H1 (cell line): Measurements from ENCODE around the gene TXNDC8. TPM values are rescaled to one million over a fixed set of nuclear protein-coding genes. Genes with fewer than 3 reads are reported as not detected.

Experiments
- CTCF ChIA-PET: fragments of 300-600 bp; sonication (Branson Sonifier 250); formaldehyde crosslinking; loops from one replicate; lab custom pipeline; 2021; ENCODE audit not compliant: partially characterized antibody; lab: Charles Lee
- POLR2A ChIA-PET: fragments of 300-600 bp; sonication (Branson Sonifier 250); formaldehyde crosslinking; loops from one replicate; lab custom pipeline; 2021; ENCODE audit warnings: inconsistent platforms; ENCODE audit not compliant: partially characterized antibody; lab: Charles Lee
- DNase-seq, 2 experiments: peaks; one replicate each; pipeline versions ENCODE4 v3.0.0 to v3.0.0-alpha.2; 2010 to 2022; ENCODE audit warnings: low spot score in 2 of 2, low read depth in 1 of 2, mixed read lengths in 1 of 2
- FAIRE-seq: peaks from 2 replicates; lab custom pipeline; 2011; peaks lifted over from hg19 to GRCh38; lab: Jason Lieb, UNC
- H2AFZ ChIP-seq: 2 replicates; pipeline ENCODE4 v1.8.1; 2012; ENCODE audit warnings: low read length, inconsistent platforms
- H2AK5ac ChIP-seq: 2 replicates; pipeline ENCODE4 v1.6.1; 2013; ENCODE audit warnings: low read depth, low read length
- H2BK120ac ChIP-seq: replicated peaks from 2 replicates; pipeline ENCODE3; 2013; ENCODE audit warnings: low read depth, low read length, inconsistent platforms
- H2BK12ac ChIP-seq: 2 replicates; pipeline ENCODE4 v1.6.1; 2013; ENCODE audit warnings: low read depth, low read length
- H2BK15ac ChIP-seq: 2 replicates; pipeline ENCODE4 v1.6.1; 2013; ENCODE audit warnings: low read length
- H2BK20ac ChIP-seq: 2 replicates; pipeline ENCODE4 v1.6.1; 2013; ENCODE audit warnings: low read length
- H2BK5ac ChIP-seq: 2 replicates; pipeline ENCODE4 v1.6.1; 2013; ENCODE audit warnings: low read depth, low read length
- H3K14ac ChIP-seq: 2 replicates; pipeline ENCODE4 v1.6.1; 2013; ENCODE audit warnings: inconsistent platforms; ENCODE audit not compliant: insufficient read length
- H3K18ac ChIP-seq: 2 replicates; pipeline ENCODE4 v1.6.1; 2013; ENCODE audit warnings: low read length; ENCODE audit errors: extremely low read depth
- H3K23ac ChIP-seq: 2 replicates; pipeline ENCODE4 v1.6.1; 2013; ENCODE audit warnings: inconsistent platforms; ENCODE audit not compliant: insufficient read length
- H3K23me2 ChIP-seq: 2 replicates; pipeline ENCODE4 v1.6.1; 2013; ENCODE audit warnings: low read depth, low read length
- H3K27ac ChIP-seq: 2 replicates; pipeline ENCODE4 v1.6.1; 2011; ENCODE audit warnings: low read depth, low read length, inconsistent platforms
- H3K27me3 ChIP-seq, 4 experiments: replicated peaks in 1 of 4; 1 replicate in 1 of 4; 2 replicates in 3 of 4; pipeline versions ENCODE4 v1.6.1 to v1.8.1; 2011 to 2013; ENCODE audit warnings: low read length in 3 of 4, mild to moderate bottlenecking in 3 of 4, inconsistent platforms in 2 of 4, mixed read lengths in 2 of 4, moderate library complexity in 1 of 4; ENCODE audit not compliant: control insufficient read depth in 3 of 4, insufficient read depth in 3 of 4; ENCODE audit errors: extremely low read depth in 1 of 4
- H3K36me3 ChIP-seq, 4 experiments: 2 replicates each; pipeline versions ENCODE4 v1.6.1 to v1.8.1; 2011 to 2013; ENCODE audit warnings: mild to moderate bottlenecking in 4 of 4, low read length in 3 of 4, moderate library complexity in 2 of 4, control low read depth in 1 of 4, inconsistent platforms in 1 of 4; ENCODE audit not compliant: insufficient read depth in 4 of 4, control insufficient read depth in 2 of 4
- H3K4ac ChIP-seq: replicated peaks from 2 replicates; pipeline ENCODE3; 2013; ENCODE audit warnings: low read length, low read depth, mixed read lengths, inconsistent platforms; ENCODE audit not compliant: insufficient read length
- H3K4me1 ChIP-seq, 4 experiments: replicated peaks in 1 of 4; 1 replicate in 1 of 4; 2 replicates in 3 of 4; pipeline versions ENCODE4 v1.6.1 to v1.8.1; 2011 to 2013; ENCODE audit warnings: low read length in 3 of 4, inconsistent platforms in 2 of 4, mixed read lengths in 1 of 4; ENCODE audit not compliant: insufficient read depth in 4 of 4, control insufficient read depth in 3 of 4
- H3K4me2 ChIP-seq, 2 experiments: 2 replicates each; pipeline versions ENCODE4 v1.6.1 to v1.8.1; 2011 to 2013; ENCODE audit warnings: low read depth in 2 of 2, low read length in 2 of 2, control low read depth in 1 of 2, inconsistent platforms in 1 of 2, mild to moderate bottlenecking in 1 of 2; ENCODE audit not compliant: insufficient read depth in 1 of 2
- H3K4me3 ChIP-seq, 4 experiments: fragments of 200-600, 300-600 bp in 1 of 4; sonication (generic), shearing (Covaris generic), sonication (Bioruptor Twin) in 1 of 4; 2 replicates each; pipeline versions ENCODE4 v1.5.1 to v1.8.1; 2011 to 2016; ENCODE audit warnings: low read length in 4 of 4, low read depth in 3 of 4, control low read depth in 2 of 4, inconsistent platforms in 2 of 4, mild to moderate bottlenecking in 2 of 4, mixed read lengths in 1 of 4, moderate library complexity in 1 of 4; ENCODE audit not compliant: insufficient read depth in 2 of 4; ENCODE audit errors: extremely low read depth in 1 of 4
- H3K56ac ChIP-seq: replicated peaks from 2 replicates; pipeline ENCODE3; 2013; ENCODE audit warnings: low read depth, mild to moderate bottlenecking, mixed read lengths, low read length, inconsistent platforms; ENCODE audit not compliant: insufficient read length
- H3K79me1 ChIP-seq: 2 replicates; pipeline ENCODE4 v1.6.1; 2013; ENCODE audit warnings: low read depth, low read length, control low read depth
- H3K79me2 ChIP-seq, 2 experiments: 2 replicates each; pipeline versions ENCODE4 v1.6.1 to v1.8.1; 2012 to 2013; ENCODE audit warnings: low read length in 2 of 2, mild to moderate bottlenecking in 2 of 2, inconsistent platforms in 1 of 2; ENCODE audit not compliant: insufficient read depth in 2 of 2, control insufficient read depth in 1 of 2
- H3K9ac ChIP-seq, 4 experiments: replicated peaks in 1 of 4; 1 replicate in 1 of 4; 2 replicates in 3 of 4; pipeline versions ENCODE4 v1.6.1 to v1.8.1; 2011 to 2013; ENCODE audit warnings: low read depth in 3 of 4, low read length in 3 of 4, control low read depth in 2 of 4, mild to moderate bottlenecking in 2 of 4, moderate library complexity in 2 of 4, inconsistent platforms in 1 of 4; ENCODE audit errors: extremely low read depth in 1 of 4
- H3K9me3 ChIP-seq, 2 experiments: 2 replicates each; pipeline versions ENCODE4 v1.6.1 to v1.8.1; 2012 to 2013; ENCODE audit warnings: mild to moderate bottlenecking in 2 of 2, moderate library complexity in 2 of 2, control low read depth in 1 of 2, inconsistent platforms in 1 of 2, low read depth in 1 of 2, low read length in 1 of 2, mixed read lengths in 1 of 2; ENCODE audit not compliant: insufficient read depth in 2 of 2
- H4K20me1 ChIP-seq, 2 experiments: replicated peaks in 1 of 2; 2 replicates each; pipeline versions ENCODE3 to v1.8.1; 2011 to 2013; ENCODE audit warnings: inconsistent platforms in 2 of 2, low read length in 2 of 2, mild to moderate bottlenecking in 1 of 2; ENCODE audit not compliant: insufficient read depth in 2 of 2, control insufficient read depth in 1 of 2
- H4K5ac ChIP-seq: 2 replicates; pipeline ENCODE4 v1.6.1; 2013; ENCODE audit warnings: low read length, low read depth, mixed read lengths, inconsistent platforms; ENCODE audit not compliant: insufficient read length
- H4K8ac ChIP-seq: 2 replicates; pipeline ENCODE4 v1.8.0; 2013; ENCODE audit warnings: mild to moderate bottlenecking, moderate library complexity, low read length, inconsistent platforms; ENCODE audit not compliant: insufficient read depth; ENCODE audit errors: extremely low read depth
- H4K91ac ChIP-seq: replicated peaks from 2 replicates; pipeline ENCODE3; 2013; ENCODE audit warnings: low read length, mixed read lengths, inconsistent platforms; ENCODE audit not compliant: insufficient read length
- CREB1 ChIP-seq: IDR thresholded peaks from 2 replicates; pipeline ENCODE4 v1.6.1; 2012; ENCODE audit warnings: inconsistent platforms
- EP300 ChIP-seq, 2 experiments: IDR thresholded peaks; 1 replicate in 1 of 2; 2 replicates in 1 of 2; pipeline ENCODE4 v1.6.1; 2011 to 2012; ENCODE audit warnings: low read depth in 2 of 2, low read length in 2 of 2, mild to moderate bottlenecking in 2 of 2, borderline replicate concordance in 1 of 2, inconsistent platforms in 1 of 2, moderate library complexity in 1 of 2
- EZH2 ChIP-seq: fragments of 200-600 bp; sonication (generic); IDR thresholded peaks from 2 replicates; pipeline ENCODE4 v1.7.1; 2012; ENCODE audit warnings: low read depth, mild to moderate bottlenecking, moderate library complexity, low read length, inconsistent platforms; ENCODE audit not compliant: severe bottlenecking
- GABPA ChIP-seq: IDR thresholded peaks from 2 replicates; pipeline ENCODE4 v1.6.1; 2011; ENCODE audit warnings: mild to moderate bottlenecking, low read length, moderate library complexity, borderline replicate concordance; ENCODE audit not compliant: insufficient read depth
- HDAC6 ChIP-seq: IDR thresholded peaks from one replicate; pipeline ENCODE4 v1.7.1; 2012; ENCODE audit warnings: low read depth, mild to moderate bottlenecking, inconsistent platforms, low read length, moderate library complexity
- NANOG ChIP-seq: IDR thresholded peaks from 2 replicates; pipeline ENCODE4 v1.6.1; 2011; ENCODE audit warnings: low read length, low read depth, mild to moderate bottlenecking, inconsistent platforms; ENCODE audit not compliant: insufficient read depth, poor library complexity, severe bottlenecking
- POLR2A ChIP-seq, 2 experiments: IDR thresholded peaks; 1 replicate in 1 of 2; 2 replicates in 1 of 2; pipeline ENCODE4 v1.6.1; 2011; ENCODE audit warnings: low read depth in 2 of 2, low read length in 2 of 2, mild to moderate bottlenecking in 2 of 2; ENCODE audit errors: control extremely low read depth in 1 of 2
- RFX5 ChIP-seq: IDR thresholded peaks from 2 replicates; pipeline ENCODE4 v1.6.1; 2011; ENCODE audit warnings: low read depth, low read length, improper control_type of control experiment, borderline replicate concordance
- RNF2 ChIP-seq: fragments of 200-900, 300-1000 bp; sonication (generic); IDR thresholded peaks from 2 replicates; pipeline ENCODE4 v1.7.1; 2016; ENCODE audit warnings: borderline replicate concordance, low read depth, mild to moderate bottlenecking, antibody characterized with exemption, low read length; ENCODE audit not compliant: poor library complexity, severe bottlenecking; ENCODE audit errors: missing control alignments
- RXRA ChIP-seq: IDR thresholded peaks from 2 replicates; pipeline ENCODE4 v1.6.1; 2011; ENCODE audit warnings: low read depth, mild to moderate bottlenecking, low read length, moderate library complexity; ENCODE audit not compliant: insufficient read depth
- SIX5 ChIP-seq: IDR thresholded peaks from 2 replicates; pipeline ENCODE4 v1.6.1; 2011; ENCODE audit warnings: mild to moderate bottlenecking, low read depth, low read length
- YY1 ChIP-seq: IDR thresholded peaks from 2 replicates; pipeline ENCODE4 v1.6.1; 2011; ENCODE audit warnings: low read depth, mild to moderate bottlenecking, low read length
- ZNF274 ChIP-seq: IDR thresholded peaks from 2 replicates; pipeline ENCODE4 v1.7.0; 2012; ENCODE audit warnings: low read length, borderline replicate concordance; ENCODE audit errors: extremely low read depth
- WGBS, 2 experiments: shearing (Covaris generic) in 1 of 2; methylation state at CpG; one replicate each; pipeline versions ENCODE4 v1.1.6 to v1.1.7; 2013 to 2015; ENCODE audit warnings: low lambda C conversion rate in 2 of 2, mixed read lengths in 2 of 2, inconsistent platforms in 1 of 2, low coverage in 1 of 2, missing lambda C conversion rate in 1 of 2; ENCODE audit not compliant: insufficient replicate concordance in 2 of 2, insufficient coverage in 1 of 2, insufficient read length in 1 of 2; ENCODE audit errors: extremely low coverage in 1 of 2, missing lambda C conversion rate in 1 of 2; 5-methylcytosine and 5-hydroxymethylcytosine counted together
- polyA plus RNA-seq, 7 experiments: library from polyadenylated mRNA; depleted of rRNA in 3 of 7; stranded (reverse) in 5 of 7; unstranded in 2 of 7; fragments of >200 nt in 5 of 7; fragments of 200-250 nt in 2 of 7; gene quantifications; 1 replicate in 5 of 7; 2 replicates in 1 of 7; 4 replicates in 1 of 7; pipeline versions ENCODE4 v1.2.1 to v1.2.3, GENCODE V29; 2011 to 2013; ENCODE audit warnings: missing spikeins in 2 of 7, mixed read lengths in 2 of 7
- total RNA-seq: library from RNA; stranded (reverse); fragmentation: NEBNext Ultra II Directional; extraction: Animal tissue kit (Norgen Biotek cat#: 25700); gene quantifications from 2 replicates; pipeline ENCODE4 v1.2.1, GENCODE V29; 2021
- TF ChIP-seq, protein P1 (sequence below): IDR thresholded peaks from 2 replicates; pipeline ENCODE4 v1.6.1; 2012; ENCODE audit warnings: inconsistent platforms

Gene TXNDC8
- total and polyA plus RNA-seq, 2 of the 8 experiments (the other 6 are each of a cell fraction or from before 2014, with no cell fraction given) = not detected

GRCh38 chr9:110351009-110351467 lies 13.4 kb upstream of the TXNDC8 start:
- no peak overlapping the region for H2BK15ac ChIP-seq
- TF ChIP-seq POLR2A (IDR thresholded peaks at IDR 0.05; ENCODE audit: control extremely low read depth in 1 of 2, low read depth in 2 of 2, low read length in 2 of 2) (no peak), NANOG (no peak), SIX5 (no peak), EZH2 (no peak), GABPA (no peak), RXRA (no peak), CREB1 (no peak), RFX5 (no peak), YY1 (no peak), ZNF274 (no peak), RNF2 (no peak), HDAC6 (no peak), EP300 (IDR thresholded peaks at IDR 0.05; ENCODE audit: borderline replicate concordance in 1 of 2, low read depth in 2 of 2, low read length in 2 of 2) (no peak)
- TF ChIP-seq, protein P1, sequence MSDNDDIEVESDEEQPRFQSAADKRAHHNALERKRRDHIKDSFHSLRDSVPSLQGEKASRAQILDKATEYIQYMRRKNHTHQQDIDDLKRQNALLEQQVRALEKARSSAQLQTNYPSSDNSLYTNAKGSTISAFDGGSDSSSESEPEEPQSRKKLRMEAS = no peak

More at GRCh38 chr9:110351009-110351467, 13.4 kb upstream of the TXNDC8 start:
- Histone ChIP-seq H3K9me3 (no peaks in the 10 kb centered on the region), H3K23ac (no peak overlapping the region), H2BK120ac (no peak overlapping the region), H2AK5ac (no peak overlapping the region), H3K23me2 (no peaks in the 10 kb centered on the region), H3K18ac (no peak overlapping the region), H3K27me3 (no peaks in the 10 kb centered on the region), H4K5ac (no peak overlapping the region), H4K20me1 (no peaks in the 10 kb centered on the region), H2BK12ac (no peak overlapping the region), H3K79me1 (no peaks in the 10 kb centered on the region), H3K27ac (no peak overlapping the region), H3K9ac (no peak overlapping the region), H2BK5ac (no peak overlapping the region), H3K4me2 (no peak overlapping the region), H2BK20ac (no peak overlapping the region), H3K36me3 (no peaks in the 10 kb centered on the region), H3K4me1 (no peaks in the 10 kb centered on the region), H3K79me2 (no peaks in the 10 kb centered on the region), H3K14ac (no peak overlapping the region), H4K8ac (no peak overlapping the region), H2AFZ (no peak overlapping the region), H3K4me3 (no peak overlapping the region), H4K91ac (no peak overlapping the region), H3K56ac (no peak overlapping the region), H3K4ac (no peak overlapping the region)
- DNase-seq (no peak), FAIRE-seq (no peak)
- CTCF ChIA-PET = interaction anchor here (0.6 to 1.6 kb wide), 4 partner anchors 10 to 237 kb away, joined by 3 to 8 read pairs (median 4); no protein-coding TSS in a partner anchor
- POLR2A ChIA-PET = no interaction called here
- WGBS, 2 experiments = 100% methylated on average over 1 of the region's 1 CpG; no CpG with 5 or more reads in 1 of the 2 experiments
